RWPE1 (cell line): Measurements from ENCODE around the gene SMOC2.

Experiments used
- CTCF ChIA-PET: fragments of 350-600 bp; sonication (Branson Sonifier 250); formaldehyde crosslinking; extraction: SDS; loops from one replicate; lab custom pipeline; 2021; lab: Yijun Ruan, JAX
- POLR2A ChIA-PET: fragments of 400-600 bp; formaldehyde crosslinking; extraction: SDS; loops from one replicate; lab custom pipeline; 2020; ENCODE audit warnings: antibody characterized with exemption; ENCODE audit not compliant: low non-redundant PET; lab: Yijun Ruan, JAX
- DNase-seq: peaks from one replicate; pipeline ENCODE4 v3.0.0; 2012; ENCODE audit warnings: low spot score
- H3K27ac ChIP-seq: fragments of 450-650 bp; 2 replicates; pipeline ENCODE4 v1.5.1; 2017
- CTCF ChIP-seq: fragments of 450-650 bp; conservative IDR thresholded peaks from 2 replicates; pipeline ENCODE4 v1.5.1; 2017; ENCODE audit warnings: low read depth, mild to moderate bottlenecking

SMOC2 gene

GRCh38 chr6:168410554-168411011 is 30.4 kb upstream of the SMOC2 start:
- ChIA-PET CTCF (no interaction called here), POLR2A (no interaction called here)
- H3K27ac ChIP-seq = no peak overlapping the region
- no peak for TF ChIP-seq CTCF
- no peak for DNase-seq

DNA sequence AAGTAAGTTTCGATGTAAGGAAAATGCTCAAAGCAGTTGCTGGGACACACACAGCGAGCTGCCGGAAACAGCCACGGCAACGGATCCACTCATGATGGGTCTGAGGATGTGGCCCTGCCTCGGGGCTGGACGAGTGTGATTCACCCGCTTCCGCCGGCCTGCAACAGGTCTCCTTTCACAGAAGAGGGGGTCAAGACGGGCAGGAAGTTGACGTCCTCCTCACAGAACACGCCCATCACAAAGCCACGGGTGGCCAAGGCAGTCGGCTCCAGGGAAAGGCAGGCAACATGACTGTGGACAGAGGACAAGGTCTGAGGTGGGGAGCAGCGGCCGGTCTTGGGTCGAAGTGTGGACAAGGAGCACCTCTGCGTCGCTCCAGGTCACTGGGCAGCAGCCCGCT is 29.9 kb upstream of the SMOC2 start:
- DNase-seq = no peak
- ChIA-PET POLR2A (no interaction called here), CTCF (interaction anchor here (0.6 kb wide), 1 partner anchor 24 kb away, joined by 4 read pairs; no protein-coding TSS in a partner anchor)
- no peak overlapping the region for H3K27ac ChIP-seq
- no peak for TF ChIP-seq CTCF

GRCh38 chr6:168411793-168412192 is 29.2 kb upstream of the SMOC2 start:
- POLR2A ChIA-PET = no interaction called here
- H3K27ac ChIP-seq = no peak overlapping the region
- no peak for DNase-seq
- TF ChIP-seq CTCF = no peak
- CTCF ChIA-PET = interaction anchor here (0.6 kb wide), 1 partner anchor 23 kb away, joined by 4 read pairs; no protein-coding TSS in a partner anchor

DNA sequence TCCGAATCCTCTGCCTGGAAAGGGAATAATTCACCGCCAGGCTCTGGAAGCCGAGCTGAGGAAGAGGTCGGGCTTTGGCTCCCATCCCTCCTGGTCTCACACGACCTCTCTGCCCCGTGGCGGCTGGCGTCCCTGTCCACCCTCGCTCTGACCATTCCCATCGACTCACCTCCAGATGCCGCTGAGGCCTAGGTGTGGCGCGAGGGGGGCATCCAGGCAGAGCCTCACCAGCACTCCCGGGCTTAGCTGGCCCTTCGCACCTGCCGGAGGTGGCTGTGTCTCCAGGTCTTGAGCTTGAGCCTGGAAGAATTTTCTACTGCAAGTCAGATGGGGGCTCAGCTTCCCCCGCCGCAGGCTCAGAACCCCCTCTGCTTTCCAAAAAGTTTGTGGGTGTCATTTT is 28.5 kb upstream of the SMOC2 start:
- H3K27ac ChIP-seq = no peak overlapping the region
- CTCF ChIA-PET = no interaction called here
- DNase-seq = no peak
- TF ChIP-seq CTCF = no peak
- POLR2A ChIA-PET = no interaction called here

DNA sequence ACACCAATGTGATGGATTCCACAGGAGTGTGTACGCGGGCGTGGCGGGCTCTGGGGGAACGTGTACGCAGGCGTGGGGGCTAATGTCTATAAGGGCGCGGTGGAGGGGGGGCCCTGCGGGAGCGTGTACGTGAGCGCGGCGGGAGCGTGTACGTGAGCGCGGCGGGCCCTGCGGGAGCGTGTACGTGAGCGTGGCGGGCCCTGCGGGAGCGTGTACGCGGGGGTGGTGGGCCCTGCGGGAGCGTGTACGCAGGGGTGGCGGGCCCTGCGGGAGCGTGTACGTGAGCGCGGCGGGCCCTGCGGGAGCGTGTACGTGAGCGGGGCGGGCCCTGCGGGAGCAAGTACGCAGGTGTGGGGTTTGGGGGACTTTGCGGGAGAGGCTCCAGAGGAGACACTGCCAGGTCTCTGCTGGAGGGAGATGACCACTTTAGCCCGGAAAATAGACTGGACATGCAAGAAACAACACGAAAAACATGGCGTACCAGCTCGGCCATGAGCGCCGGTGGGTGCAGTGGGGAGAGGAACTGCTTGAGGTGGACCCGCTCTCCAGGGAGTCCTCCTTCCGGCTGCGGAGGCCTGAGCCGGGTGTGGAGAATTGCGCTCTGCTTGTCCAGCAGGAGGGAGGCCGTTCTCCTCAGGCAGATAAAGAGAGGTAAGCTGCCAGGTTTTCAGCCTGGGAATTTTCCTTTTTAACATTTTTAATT is 27.8 kb upstream of the SMOC2 start:
- DNase-seq = no peak
- no peak for TF ChIP-seq CTCF
- H3K27ac ChIP-seq = no peak overlapping the region
- POLR2A ChIA-PET = no interaction called here
- CTCF ChIA-PET = no interaction called here

DNA sequence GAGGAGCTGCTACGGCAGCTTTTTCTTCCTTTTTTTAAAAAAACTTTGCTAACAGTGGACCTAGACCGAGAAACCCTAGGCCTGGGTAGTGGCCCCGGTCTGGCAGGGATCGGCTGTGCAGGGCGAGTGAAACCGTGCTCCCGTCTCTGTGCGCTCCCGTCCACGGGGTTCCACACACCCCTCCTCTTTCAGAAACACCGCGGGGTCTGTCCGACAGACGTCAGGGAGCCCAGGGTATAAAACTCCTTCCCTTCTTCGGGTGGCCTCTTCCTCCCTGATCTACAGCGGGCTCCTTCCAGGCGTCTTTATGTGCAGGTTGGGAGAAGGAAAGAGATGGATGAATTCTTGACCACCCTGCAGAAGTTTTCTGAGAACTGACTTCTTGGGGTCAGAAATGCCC is 27.1 kb upstream of the SMOC2 start:
- CTCF ChIA-PET = interaction anchor here (0.5 kb wide), 1 partner anchor 310 kb away, joined by 3 read pairs; no protein-coding TSS in a partner anchor

More for the DNA sequence above, 27.1 kb upstream of the SMOC2 start:
- no peak overlapping the region for H3K27ac ChIP-seq
- no peak for DNase-seq
- POLR2A ChIA-PET = no interaction called here
- no peak for TF ChIP-seq CTCF
